Measurements from ENCODE around the gene F13B.
A peak's percentile ranks its signal among the peaks of the same experiment; 100 is the strongest.
"Not testable (repeated sequence)": the region's sequence is repeated elsewhere in the genome, so short reads cannot be mapped to it uniquely, and the experiment has no call there.

The F13B gene

GRCh38 chr1:197042676-197043341 is 24.3 kb downstream of the F13B start:
- DNase-seq, result no peak

- DNase-seq, result no peak
Observed at GRCh38 chr1:197041486-197042353, 25.3 kb downstream of the F13B start.

- DNase-seq, result no peak
Observed at GRCh38 chr1:197036861-197037260, 30.2 kb downstream of the F13B start.

- not testable (repeated sequence) for DNase-seq
Observed at GRCh38 chr1:197034631-197035339, 32.3 kb downstream of the F13B start.

- DNase-seq, result no peak
Observed at GRCh38 chr1:197029749-197030148, 37.3 kb downstream of the F13B start.

GRCh38 chr1:197027359-197027758 is 39.7 kb downstream of the F13B start:
- DNase-seq, result no peak

GRCh38 chr1:197024460-197024859 is 42.6 kb downstream of the F13B start:
- no peak for DNase-seq

GRCh38 chr1:197021716-197022115 is 45.3 kb downstream of the F13B start:
- peak; percentile 5 for DNase-seq

GRCh38 chr1:197017558-197018146 is 49.4 kb downstream of the F13B start:
- DNase-seq, result no peak

GRCh38 chr1:197016751-197017150 is 50.3 kb downstream of the F13B start:
- DNase-seq, result no peak

GRCh38 chr1:197013234-197013633 is 53.8 kb downstream of the F13B start:
- DNase-seq, result no peak

- no peak for DNase-seq
Observed at GRCh38 chr1:197011614-197012013, 55.4 kb downstream of the F13B start.

- DNase-seq, result no peak
Observed at GRCh38 chr1:197008861-197009260, 58.2 kb downstream of the F13B start.

GRCh38 chr1:197003132-197003531 is 63.9 kb downstream of the F13B start:
- DNase-seq, result no peak

- DNase-seq, result no peak
Observed at GRCh38 chr1:197001828-197002227, 65.2 kb downstream of the F13B start.

GRCh38 chr1:196997423-196997822 is 69.6 kb downstream of the F13B start:
- DNase-seq, result no peak

- DNase-seq, result no peak
Observed at GRCh38 chr1:196993916-196994315, 73.1 kb downstream of the F13B start.

GRCh38 chr1:196991919-196992651 is 75.0 kb downstream of the F13B start:
- not testable (repeated sequence) for DNase-seq
